GM12872 (cell line): ENCODE measurements around the gene PHLDB3.

ENCODE experiments used
- TF ChIP-seq, protein P1 (sequence below): IDR thresholded peaks from 3 replicates; pipeline ENCODE4 v1.5.1; 2011; ENCODE audit warnings: low read depth, mild to moderate bottlenecking, low read length, moderate library complexity; ENCODE audit not compliant: insufficient read depth

PHLDB3 gene

GRCh38 chr19:43545981-43546380 is 41.4 kb upstream of the PHLDB3 start:
- TF ChIP-seq, protein P1, sequence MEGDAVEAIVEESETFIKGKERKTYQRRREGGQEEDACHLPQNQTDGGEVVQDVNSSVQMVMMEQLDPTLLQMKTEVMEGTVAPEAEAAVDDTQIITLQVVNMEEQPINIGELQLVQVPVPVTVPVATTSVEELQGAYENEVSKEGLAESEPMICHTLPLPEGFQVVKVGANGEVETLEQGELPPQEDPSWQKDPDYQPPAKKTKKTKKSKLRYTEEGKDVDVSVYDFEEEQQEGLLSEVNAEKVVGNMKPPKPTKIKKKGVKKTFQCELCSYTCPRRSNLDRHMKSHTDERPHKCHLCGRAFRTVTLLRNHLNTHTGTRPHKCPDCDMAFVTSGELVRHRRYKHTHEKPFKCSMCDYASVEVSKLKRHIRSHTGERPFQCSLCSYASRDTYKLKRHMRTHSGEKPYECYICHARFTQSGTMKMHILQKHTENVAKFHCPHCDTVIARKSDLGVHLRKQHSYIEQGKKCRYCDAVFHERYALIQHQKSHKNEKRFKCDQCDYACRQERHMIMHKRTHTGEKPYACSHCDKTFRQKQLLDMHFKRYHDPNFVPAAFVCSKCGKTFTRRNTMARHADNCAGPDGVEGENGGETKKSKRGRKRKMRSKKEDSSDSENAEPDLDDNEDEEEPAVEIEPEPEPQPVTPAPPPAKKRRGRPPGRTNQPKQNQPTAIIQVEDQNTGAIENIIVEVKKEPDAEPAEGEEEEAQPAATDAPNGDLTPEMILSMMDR: no peak

- TF ChIP-seq, protein P1: no peak
Measured at GRCh38 chr19:43545276-43545675, 40.7 kb upstream of the PHLDB3 start.

DNA sequence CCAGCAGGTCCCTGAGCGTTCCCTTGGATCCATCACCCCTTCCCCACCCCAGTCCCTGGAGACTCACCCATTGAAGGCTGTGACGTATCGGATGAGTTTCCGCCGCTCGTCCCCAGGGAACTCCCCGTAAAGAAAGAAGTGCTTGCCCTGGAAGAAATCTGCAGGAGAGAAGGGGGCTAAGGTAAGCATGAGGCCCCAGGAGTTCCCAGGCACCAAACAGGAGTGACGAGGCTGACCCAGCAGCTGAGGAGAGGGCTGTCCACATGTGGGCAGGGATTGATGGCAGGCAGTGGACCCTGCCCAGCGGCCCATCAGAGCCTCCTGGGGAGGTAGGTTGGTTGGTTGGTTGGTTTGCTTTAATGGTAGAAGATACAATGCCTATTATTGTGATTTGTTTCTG is 39.5 kb upstream of the PHLDB3 start:
- TF ChIP-seq, protein P1: no peak

DNA sequence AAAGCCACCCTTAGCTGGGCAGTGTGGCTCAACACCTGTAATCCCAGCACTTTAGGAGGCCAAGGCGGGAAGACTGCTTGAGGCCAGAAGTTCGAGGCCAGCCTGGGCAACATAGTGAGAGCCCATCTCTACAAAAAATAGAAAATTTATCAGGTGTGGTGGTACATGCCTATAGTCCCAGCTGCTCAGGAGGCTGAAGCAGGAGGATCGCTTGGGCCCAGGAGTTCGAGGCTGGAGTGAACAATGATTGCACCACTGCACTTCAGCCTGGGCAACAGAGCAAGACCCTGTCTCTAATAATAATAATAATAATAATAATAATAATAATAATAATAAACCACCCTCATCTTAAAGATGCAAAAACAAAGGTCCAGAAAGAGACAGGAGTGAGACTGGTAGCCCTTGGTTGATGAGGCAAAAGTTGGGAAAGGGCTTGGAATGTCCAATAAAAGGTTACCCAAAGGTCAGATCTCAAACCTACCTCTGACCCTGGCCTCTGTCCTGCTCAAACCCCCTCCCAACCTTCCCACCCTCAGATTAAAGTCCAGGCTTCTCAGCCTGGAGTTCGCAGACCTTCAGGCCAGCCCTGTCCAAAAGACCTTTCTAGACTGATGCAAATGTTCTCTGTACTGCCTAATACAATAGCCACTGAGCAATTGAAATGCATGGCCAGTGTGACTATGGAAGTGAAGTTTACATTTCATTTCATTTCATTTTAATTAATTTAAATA is 37.5 kb upstream of the PHLDB3 start:
- TF ChIP-seq, protein P1: no peak

DNA sequence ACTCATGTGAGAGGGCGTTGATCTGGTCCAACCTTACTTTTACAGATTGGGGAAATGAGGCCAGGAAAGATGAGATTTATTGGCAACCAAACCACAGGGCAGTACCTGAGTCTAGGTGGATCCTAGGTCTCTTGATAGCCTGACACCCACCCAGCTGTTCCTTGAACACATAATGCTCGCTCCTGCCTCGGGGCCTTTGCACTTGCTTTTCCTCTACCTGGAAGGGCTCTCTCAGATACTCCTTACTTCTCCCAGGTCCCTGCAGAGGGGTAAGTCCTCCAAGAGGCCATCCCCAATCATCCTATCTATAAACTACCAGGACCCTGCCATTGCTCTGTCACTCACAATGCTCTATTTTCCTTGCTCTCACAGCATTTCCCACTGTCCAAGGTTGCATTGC is 35.8 kb upstream of the PHLDB3 start:
- TF ChIP-seq, protein P1: no peak

DNA sequence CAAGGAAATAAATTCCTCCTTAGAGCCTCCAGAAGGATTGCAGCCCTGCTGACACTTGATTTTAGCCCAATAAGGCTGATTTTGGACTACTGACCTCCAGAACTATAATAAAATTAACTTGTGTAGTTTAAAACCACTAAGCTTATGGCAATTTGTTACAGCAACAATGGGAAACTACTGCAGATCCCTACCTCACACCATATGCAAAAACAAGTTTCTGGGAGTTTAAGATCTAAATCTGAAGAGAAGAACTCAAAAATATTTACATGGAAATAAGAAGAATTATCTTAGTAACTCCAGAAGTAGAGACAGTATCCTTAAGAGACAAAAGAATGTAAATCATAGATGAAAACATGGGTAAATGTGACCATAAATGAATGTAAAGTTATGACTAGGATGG is 34.4 kb upstream of the PHLDB3 start:
- TF ChIP-seq, protein P1: no peak

DNA sequence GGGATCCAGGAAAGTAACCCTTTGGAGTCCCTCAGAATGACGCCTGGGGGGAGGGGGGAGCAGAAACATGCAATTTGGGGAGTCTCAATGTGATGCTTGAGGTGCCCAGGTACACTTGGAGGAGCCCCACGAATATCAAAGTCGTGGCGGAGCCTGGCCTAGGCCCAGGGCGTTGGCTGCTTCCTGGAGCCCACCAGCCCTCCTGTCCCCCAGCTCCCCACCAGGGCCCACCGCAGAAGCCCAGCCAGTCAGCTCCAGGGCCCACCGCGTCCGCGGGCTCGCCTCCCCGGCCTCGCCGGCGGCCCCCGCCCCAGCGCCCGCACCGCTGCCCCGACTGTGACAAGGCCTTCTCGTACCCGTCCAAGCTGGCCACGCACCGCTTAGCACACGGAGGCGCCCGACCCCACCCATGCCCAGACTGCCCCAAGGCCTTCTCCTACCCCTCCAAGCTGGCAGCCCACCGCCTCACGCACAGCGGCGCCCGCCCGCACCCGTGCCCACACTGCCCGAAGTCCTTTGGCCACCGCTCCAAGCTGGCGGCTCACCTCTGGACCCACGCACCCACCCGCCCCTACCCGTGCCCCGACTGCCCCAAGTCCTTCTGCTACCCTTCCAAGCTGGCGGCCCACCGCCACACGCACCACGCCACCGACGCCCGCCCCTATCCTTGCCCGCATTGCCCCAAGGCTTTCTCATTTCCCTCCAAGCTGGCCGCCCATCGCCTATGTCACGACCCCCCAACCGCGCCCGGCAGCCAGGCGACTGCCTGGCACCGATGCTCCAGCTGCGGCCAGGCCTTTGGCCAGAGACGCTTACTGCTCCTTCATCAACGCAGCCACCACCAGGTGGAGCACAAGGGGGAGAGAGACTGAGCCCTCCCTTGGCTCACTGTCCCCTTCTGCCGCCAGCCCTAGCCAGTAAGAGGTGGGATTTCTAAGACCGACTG is 30.5 kb upstream of the PHLDB3 start:
- TF ChIP-seq, protein P1: peak; percentile 47; the same call in 1 of the 3 replicates
